Hippocampal formation (tissue), 2 donors: ENCODE results near the gene GPRC5D.

Experiments used
- DNase-seq, 2 donors: peaks; one replicate each; lab custom pipeline; 2025; lab: John Stamatoyannopoulos, UW

GPRC5D gene

DNA sequence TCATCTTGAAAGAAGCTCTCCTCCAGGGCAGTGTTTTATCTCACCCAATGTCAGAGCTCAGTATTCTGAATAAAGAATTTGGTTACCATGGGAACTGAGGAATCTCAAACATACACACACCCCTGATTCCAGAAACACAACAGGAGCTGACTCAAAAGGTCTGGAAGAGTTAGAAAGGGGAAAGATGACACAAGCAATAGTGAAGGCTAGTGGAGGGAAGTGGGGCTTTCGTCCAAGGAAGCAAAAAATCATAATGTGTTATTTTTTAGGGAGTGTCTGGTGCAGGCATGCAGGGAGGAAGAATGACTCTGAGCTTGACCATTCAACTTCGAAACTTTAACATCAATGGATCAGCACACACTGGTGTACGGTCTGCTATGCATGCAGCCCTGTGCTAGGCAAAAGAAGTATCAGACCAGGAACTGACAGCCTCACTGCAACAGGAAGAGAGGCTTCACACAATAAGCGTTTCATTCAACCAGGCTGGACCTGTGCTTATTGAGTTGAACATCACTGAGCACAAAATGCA lies 27.8 kb upstream of the GPRC5D start:
- no peak for DNase-seq

DNA sequence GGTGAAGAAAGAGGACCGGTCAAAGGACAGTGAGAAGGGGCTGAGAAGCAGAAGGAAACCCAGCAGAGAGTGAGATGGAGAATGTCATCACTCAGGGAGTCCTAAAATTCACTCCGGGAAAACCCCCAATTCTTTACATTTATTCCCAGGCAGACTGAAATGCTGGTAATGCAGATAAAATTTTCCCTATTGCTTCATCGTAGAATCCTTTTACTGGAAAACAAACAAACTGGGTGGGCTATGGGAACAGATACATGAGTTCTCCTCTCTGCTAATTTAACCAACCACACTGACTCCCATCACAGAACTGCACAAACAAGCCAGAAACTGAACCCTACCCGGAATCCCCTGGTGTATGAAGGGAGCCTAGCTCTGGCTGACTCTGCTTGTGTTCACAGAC lies 27.2 kb upstream of the GPRC5D start:
- no peak for DNase-seq

DNA sequence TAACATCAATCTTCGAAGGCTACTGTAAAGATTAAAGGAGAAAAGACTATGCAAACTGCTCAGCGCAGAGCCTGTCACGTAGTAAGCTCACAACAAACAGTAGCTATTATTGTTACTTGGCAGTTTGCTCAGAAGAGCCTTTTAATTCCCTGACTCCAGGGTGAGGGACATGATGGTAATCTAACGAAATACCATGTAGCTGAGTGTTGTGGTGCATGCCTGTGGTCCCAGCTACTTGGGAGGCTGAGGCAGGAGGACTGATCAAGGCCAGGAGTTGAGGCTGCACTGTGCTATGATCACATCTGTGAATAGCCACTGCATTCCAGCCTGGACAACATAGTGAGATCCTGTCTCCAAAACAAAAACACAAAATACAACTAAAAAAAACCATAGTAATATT lies 25.3 kb upstream of the GPRC5D start:
- no peak for DNase-seq

DNA sequence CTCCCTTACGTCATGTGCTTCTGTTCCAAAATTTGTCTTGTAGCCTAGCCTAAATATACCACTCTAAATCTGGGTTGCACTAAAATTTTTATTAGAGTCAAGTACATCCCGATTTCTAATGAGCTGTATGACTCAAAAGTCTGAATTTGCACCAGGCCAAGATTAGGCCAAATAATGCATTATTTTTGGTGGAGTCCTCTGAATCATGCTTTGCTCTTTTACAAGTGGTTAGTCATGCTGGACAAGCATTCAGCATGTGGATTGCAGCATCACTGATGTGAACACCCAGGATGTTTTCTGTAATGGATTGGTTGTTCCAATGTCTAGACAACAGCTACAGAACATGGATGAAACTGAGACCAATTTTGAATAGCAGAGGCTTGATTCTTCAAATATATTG lies 24.4 kb upstream of the GPRC5D start:
- DNase-seq: peak in 1 of 2 donors; percentile 52

DNA sequence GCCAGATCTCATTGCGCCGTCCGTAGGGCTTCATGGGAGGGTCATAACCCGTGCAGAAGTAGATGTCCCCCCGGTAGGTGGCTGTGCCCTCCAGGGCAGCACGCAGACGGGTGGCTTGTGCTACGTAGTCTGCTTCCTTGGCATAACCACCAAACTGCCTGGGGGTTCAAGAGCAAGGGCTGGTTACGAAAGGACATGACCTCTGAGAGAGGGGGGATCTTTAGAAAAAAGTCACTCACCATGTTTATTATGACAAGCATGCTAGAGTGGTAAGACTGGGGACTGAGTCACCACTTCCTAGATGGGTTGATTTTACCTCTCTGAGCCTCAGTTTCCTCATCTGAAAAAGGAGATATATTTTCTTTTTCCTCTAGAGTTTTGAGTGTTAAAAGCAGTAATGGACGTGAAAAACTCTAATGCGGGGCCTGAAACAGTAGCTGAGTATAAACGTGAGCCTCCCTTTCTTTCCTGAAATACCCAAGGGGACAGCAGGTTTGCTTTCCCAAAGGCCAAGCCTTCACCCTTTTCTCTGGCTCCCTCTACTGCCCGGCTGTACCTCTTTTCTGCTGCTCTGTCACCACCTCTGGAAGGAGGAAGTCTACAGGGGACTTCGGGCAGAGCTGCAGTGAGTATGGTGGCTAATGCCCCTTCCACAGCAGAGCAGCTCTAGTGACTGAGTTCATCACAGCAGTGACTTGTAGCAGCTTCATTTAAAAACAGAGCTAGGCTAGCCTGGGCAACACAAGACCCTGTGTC lies 23.5 kb upstream of the GPRC5D start:
- DNase-seq: peak; percentile 38 to 47

DNA sequence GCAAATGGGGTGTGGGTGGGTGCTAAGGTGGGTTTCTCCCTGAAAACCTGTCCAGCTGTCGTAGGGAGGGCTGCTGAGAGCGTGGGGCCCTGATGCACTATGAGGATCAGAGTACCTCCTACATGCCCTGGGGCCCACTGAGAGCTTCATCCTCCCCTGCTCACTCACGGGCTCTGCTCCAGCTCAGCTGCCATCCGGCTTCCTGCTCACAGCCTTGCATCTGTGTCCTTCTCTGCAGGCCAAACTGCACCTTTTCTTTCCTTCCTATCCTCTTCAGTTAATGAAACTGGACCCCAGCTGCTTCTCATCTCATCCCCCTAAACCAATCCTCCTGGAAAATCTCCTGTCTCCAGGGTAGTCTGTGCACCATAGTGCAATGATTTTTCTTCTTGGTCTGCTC lies 22.2 kb upstream of the GPRC5D start:
- DNase-seq: no peak

DNA sequence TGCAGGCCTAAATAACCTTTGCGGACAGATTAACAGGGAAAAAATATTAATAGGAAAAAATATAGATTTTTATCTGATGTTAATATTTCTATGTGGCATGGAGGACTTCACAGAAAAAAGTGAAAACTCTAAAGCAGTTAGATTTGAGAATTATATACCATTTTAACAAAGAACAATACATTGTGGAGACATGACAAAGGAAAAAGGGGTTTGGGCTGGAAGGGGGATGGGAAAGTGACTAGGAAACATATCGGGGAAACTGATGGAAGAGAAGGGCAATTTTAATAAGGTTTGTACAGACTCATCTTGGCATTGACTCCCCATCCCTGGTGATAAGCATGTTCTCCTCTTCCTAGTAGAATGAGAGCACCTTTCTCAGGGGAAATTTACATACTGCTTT lies 21.0 kb upstream of the GPRC5D start:
- no peak for DNase-seq

DNA sequence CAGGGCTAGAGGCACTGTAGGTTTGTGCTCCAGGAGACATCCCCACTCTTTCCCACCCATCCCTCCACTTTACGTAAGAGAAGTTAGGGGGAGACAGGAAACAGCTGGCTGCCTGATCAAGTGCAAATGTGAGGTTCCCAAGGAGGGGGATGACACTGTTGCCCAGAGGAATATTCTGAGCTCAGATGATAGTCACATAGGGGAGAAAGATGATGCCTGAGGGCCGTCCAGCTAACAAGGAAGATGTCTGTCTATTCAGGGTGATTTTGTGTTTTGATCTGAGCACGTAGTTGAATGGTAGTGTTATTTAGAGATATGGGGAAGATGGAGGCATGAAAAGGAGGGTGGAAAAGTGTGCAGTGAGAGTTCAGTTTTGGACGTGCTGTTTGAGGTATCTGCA lies 13.9 kb upstream of the GPRC5D start:
- DNase-seq: no peak

DNA sequence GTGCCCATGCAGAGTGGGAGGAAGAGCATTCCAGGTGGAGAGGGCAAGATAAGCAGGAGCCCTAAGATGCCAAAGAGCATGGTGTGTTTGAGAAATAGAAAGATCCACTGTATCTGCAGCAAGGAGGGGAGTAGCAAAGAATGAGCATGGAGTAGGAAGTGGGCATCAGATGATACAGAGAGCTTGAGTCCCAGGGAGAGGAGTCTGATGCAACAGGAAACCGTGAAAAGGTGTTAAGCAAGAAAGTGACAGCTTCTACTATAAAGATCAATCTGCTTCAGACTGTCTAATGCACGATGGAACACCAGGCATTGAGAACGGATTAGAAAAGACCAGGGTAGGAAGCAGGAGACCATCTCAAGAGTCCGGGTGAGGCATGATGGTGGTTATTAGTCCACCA lies 12.3 kb upstream of the GPRC5D start:
- DNase-seq: no peak

DNA sequence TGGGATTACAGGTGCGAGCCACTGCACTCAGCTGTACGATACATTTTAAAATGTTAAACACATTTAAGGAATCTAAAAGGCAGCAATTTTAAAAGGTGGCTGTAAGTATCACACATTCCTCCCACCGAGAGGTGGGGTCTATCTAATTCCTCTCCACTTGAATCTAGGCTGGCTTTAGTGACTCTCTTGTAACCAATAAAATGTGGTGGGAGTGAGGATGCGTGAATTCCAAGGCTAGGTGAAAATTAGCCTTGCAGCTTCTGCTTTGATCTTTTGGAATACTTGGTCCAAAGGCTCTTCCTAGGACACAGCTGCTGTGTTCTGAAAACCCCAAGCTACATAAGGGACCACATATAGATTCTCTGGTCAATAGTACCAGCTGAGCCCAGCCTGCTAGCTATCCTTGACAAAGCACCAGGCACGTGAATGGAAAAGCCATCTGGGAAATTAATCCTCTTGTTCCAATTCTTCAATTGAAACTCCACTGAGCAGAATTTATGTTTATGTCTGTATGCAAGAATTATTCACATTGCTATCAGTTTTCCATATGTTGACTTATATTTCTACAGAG lies 8.8 kb upstream of the GPRC5D start:
- no peak for DNase-seq

DNA sequence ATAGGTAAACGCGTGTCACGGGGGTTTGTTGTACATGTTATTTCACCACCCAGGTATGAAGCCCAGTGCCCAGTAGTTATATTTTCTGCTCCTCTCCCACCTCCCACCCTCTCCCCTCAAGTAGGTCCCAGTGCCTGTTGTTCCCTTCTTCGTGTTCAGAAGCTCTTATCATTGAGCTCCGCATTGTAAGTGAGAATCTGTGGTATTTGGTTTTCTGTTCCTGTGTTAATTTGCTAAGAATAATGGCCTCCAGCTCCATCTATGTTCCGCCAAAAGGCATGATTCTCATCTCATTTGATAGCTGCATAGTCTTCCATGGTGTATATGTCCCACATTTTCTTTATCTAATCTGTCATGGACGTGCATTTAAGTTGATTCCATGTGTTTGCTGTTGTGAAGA lies 6.9 kb upstream of the GPRC5D start:
- DNase-seq: no peak

DNA sequence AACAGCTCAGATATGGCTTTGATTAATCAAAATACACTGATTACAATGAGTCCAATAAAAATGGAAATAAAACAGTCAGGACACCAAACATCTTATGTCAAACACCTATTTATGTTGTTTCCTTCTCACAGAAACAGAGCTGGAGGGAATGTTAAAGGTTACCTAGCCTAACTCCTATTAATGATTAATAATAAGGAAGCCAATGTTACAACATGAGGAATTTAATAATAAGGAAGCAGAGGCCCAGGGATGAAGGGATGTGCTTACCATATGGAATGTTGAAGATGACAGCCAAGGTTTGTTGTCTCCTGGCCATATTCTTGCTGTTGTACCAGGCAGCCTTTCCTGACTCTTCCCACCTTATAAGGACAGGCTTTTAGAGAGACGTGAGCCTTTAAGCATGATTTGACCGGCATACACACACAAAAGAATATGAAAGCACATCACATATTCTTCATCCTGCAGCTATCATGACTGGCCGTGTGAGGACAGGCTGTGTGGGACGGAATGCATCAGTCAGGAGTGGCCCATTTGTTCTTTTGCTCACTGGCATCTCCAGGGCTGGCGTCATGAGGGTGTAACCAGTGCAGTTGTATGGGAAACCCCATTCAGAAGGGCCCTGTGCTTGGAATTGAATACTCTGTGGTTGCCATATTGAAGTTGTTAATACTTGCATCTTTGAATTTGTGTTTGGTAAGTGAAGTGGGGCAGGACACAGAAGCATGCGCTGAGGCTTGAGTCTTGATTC lies 3.1 kb upstream of the GPRC5D start:
- no peak for DNase-seq

DNA sequence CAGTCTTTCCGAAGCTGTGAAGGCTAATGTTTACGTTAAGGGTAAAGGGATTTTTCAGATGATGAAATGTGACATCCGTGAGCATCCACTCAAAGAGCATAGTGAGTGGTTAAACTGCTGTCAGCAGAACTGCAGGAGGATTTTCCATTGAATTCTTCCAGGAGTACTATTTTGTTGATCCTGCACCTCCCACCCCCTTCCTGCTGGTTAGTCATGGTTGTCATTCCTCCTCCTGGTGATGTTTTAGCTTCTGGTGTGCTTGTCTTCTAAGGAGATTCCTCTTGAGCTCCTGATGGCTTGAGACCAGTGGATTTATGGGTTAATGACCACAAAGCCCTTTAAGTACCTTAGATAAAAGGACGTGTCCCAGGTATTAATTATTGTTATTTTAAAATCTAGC lies 2.4 kb upstream of the GPRC5D start:
- DNase-seq: no peak

DNA sequence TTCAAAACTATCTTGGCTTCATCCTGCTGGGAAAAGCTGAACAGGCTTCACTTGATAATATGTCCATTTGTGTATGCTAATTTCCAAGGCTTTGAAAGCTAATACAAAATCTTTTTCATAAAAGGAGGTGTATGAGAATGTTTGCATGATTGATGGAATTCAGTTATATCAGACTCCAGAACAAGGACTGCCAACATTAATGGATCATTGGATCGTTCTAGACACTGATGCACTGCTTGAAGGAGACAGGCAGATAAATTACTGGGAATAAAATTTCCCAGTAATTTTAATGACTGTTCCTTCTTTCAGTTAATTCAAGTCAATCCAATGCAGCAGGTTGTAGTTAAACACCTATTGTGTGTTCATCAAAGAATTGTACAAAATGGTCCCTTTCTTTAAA lies 466 bp downstream of the GPRC5D start:
- DNase-seq: no peak

DNA sequence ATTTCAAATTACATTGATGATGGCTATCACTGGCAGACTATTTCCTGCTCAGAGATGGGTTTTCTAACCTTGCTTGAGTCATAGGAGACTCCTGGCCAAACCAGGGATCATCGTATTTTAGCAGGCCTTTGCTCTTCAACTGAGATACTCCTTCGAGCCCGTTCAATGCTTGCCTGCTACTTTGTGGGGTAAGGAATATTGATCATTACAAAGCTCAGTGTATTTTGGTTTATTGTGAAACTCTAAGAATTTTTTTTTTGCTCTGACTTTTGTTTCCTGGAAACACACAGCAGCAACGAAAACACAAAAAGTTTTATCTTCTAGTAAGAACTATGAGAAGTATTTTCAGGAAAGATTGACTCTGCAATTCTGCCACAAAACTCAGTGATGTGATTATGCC lies 4.1 kb downstream of the GPRC5D start:
- no peak for DNase-seq

DNA sequence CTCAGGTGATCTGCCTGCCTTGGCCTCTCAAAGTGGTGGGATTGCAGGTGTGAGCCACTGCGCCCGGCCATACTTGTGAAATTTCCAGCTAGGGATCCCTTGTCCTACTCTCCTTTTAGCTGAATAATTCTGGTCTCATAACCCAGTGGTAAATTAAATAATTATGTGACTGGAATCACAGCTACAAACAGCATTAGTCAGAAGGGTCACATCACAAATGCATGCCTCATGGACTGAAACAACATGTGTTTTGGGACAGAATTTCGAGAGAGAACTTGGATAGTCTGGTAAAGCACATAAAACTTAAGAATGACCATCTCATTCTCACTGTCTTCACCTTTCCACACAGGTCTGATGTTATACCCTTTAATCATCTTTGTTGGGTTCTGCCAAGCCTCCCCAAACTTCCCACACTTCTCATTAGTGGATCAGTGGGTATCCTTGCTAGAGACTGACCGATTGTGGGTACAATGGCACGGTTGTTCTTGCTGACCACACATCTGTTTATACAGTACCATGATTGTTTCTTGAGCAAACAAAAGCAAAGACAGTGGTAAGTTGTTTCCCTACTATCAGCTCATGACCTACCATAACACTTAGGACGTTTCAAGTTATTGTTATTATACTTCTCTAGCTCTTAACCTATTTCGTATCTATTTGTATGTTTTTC lies 5.1 kb downstream of the GPRC5D start:
- DNase-seq: peak; percentile 56 to 92

DNA sequence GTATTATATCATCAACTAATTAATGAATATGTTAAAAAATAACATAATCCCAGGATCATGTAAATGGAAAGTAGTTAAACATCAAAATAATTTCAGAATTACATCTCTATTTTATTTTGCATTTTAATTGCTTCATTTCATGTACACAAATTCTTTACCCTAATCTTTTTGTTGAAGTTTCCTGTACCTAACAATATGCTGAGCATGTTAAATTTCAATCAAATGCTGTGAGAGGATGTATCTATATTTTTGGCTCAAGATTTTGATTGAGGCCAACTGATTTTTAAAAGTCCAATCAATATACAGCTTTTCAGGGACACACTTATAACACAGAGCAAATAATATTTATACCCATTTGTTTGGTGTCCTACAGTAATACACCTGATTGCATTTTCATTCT lies 6.4 kb downstream of the GPRC5D start:
- DNase-seq: no peak

DNA sequence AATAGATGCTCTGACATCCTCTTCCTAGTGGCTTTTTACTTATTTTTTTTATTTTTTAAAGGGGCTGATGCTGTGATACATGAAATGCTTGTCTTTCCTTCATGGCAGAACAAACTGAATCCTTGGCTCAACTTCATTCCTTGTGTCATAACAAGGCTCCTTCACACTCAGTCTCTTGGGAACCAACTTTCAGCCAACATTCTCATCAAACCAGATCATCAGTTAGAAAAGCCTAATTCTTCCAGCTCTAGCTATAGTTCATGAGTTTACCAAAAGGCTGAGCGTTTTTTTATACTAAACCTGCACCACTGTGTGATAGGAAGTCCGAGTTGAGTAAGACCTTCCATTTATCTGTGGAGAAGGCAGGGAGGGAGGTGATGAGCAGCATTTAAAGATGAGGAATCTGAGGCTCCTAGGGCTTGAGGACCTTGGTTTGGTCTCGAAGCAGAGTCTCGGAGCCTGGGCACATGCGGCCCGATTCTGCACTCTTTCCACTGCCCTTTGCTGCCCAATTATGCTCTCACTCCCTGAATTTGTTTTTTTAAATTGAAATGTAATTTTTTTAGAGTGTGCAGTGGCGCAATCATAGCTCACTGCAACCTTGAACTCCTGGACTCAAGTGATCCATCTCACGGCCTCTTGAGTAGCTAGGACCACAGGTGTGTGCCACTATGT lies 8.2 kb downstream of the GPRC5D start:
- no peak for DNase-seq

DNA sequence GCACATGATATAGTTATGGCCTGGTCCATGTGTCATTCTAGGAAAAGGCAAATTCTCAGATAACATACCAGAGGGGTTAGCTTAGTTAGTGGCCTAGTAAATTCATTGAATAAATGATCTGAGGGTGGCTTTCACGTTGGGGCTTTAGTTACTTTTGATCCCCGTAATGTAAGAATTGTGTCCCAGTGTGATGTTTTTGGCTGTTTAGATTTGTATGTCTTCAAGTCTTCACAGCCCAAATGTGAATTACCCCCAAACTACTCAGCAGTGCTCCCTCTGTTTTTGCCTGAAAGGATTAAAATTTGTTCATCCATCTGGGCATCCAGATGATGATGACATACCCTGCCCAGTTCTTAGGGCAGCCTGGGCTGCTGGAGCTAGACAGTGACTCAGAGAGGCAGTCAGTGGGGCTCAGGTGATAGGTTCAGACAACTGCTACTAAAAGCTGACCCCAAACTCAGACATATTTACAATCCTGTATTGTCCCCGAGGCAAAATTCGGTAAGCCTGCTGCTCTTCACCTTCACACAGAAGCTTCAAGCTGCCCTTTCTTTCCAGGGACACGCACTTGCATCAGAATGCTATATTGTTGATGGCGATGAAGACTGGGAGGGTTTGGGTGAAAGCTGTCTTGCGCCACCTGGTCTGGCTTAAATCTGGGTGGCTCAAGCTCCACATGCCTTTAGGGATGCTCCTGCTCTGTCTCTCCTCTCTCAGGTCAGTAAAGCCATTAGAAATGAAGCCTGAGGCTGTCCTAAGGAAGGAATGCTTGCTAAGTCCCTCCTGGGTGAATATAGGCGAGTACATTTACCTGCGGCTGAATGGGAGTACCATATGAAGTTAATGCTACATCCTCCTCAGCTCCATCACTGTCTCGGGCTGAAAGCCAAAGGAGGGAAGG lies 10.3 kb downstream of the GPRC5D start:
- DNase-seq: no peak

DNA sequence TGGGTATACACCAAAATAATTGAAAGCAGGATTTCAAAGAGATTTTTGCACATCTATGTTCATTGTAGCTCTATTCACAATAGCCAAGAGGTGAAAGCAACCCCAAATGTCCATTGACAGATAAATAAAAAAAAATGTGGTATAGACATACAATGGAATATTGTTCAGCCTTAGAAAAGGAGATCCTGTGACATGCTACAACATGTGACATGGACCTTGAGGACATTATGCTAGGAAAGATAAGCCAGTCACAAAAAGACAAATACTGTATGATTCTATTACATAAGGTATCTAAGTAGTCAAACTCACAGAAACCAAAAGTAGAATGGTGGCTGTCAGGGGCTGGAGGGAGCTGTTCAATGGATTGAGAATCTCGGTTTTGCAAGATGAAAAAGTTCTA lies 12.1 kb downstream of the GPRC5D start:
- no peak for DNase-seq

DNA sequence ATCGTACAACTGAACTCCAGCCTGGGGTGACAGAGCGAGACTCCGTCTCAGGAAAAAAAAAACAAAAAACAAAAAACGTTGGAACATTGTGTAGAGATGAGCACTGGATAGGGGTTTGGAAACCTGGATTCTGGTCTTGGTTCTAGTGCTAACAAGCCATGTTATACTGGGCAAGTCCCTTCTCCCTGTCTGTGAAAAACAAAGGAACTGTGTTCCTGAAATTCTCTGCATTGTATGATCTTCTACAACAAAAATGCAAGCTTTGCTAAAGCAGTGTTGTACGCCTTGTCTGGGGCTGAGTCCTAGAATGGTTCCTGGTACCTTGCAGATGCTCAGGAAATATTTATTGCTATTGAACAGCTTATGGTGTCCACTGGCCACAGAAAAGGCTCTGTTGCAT lies 13.4 kb downstream of the GPRC5D start:
- DNase-seq: no peak
